Brain microvascular endothelial cell (primary cell): Measurements from ENCODE around the gene CSNK1G2.

ENCODE experiments used
- DNase-seq: peaks from one replicate; pipeline ENCODE4 v3.0.0-alpha.2; 2020
- H3K27ac ChIP-seq: fragments of 250-450 bp; sonication (Bioruptor Pico); 2 replicates; pipeline ENCODE4 v1.5.1; 2020; ENCODE audit warnings: mild to moderate bottlenecking, moderate library complexity
- H3K27me3 ChIP-seq: fragments of 250-450 bp; sonication (Bioruptor Pico); replicated peaks from 2 replicates; pipeline ENCODE4 v1.5.1; 2020; ENCODE audit warnings: mild to moderate bottlenecking
- H3K36me3 ChIP-seq: fragments of 250-450 bp; sonication (Bioruptor Pico); replicated peaks from 2 replicates; pipeline ENCODE4 v1.5.1; 2020; ENCODE audit warnings: mild to moderate bottlenecking
- H3K4me3 ChIP-seq: 2 replicates; pipeline ENCODE4 v1.5.1; 2011; ENCODE audit warnings: low read depth, mild to moderate bottlenecking, control low read depth, low read length, moderate library complexity
- CTCF ChIP-seq: IDR thresholded peaks from 2 replicates; pipeline ENCODE4 v1.5.1; 2011; ENCODE audit warnings: low read depth, mild to moderate bottlenecking, moderate library complexity, low read length, control low read depth, inconsistent platforms; ENCODE audit errors: missing control alignments
- in situ Hi-C: cut with HindIII; loops from 2 replicates; pipeline ENCODE4 v1.10.0; 2017; ENCODE audit warnings: low sequenced_read_pairs, low pct_ligation_motif_present

CSNK1G2 gene

GRCh38 chr19:1957562-1958248 lies 16.7 kb downstream of the CSNK1G2 start:
- no peaks in the 10 kb centered on the region for H3K27me3 ChIP-seq
- peaks cover under 1% of the 10 kb centered on the region for H3K36me3 ChIP-seq
- no peak overlapping the region for H3K4me3 ChIP-seq
- in situ Hi-C loops: no loop called here
- H3K27ac ChIP-seq: no peak overlapping the region
- TF ChIP-seq CTCF: no peak
- DNase-seq: no peak

GRCh38 chr19:1959928-1960589 lies 19.1 kb downstream of the CSNK1G2 start:
- in situ Hi-C loops: no loop called here
- TF ChIP-seq CTCF: no peak
- H3K27ac ChIP-seq: no peak overlapping the region
- H3K36me3 ChIP-seq: peaks cover 2% of the 10 kb centered on the region
- H3K4me3 ChIP-seq: no peak overlapping the region
- DNase-seq: no peak
- no peaks in the 10 kb centered on the region for H3K27me3 ChIP-seq

GRCh38 chr19:1961000-1961883 lies 20.3 kb downstream of the CSNK1G2 start:
- in situ Hi-C loops: no loop called here
- no peaks in the 10 kb centered on the region for H3K27me3 ChIP-seq
- H3K36me3 ChIP-seq: peaks cover 2% of the 10 kb centered on the region
- TF ChIP-seq CTCF: no peak
- DNase-seq: no peak
- H3K4me3 ChIP-seq: no peak overlapping the region
- H3K27ac ChIP-seq: no peak overlapping the region

GRCh38 chr19:1962674-1963073 lies 21.7 kb downstream of the CSNK1G2 start:
- DNase-seq: no peak
- in situ Hi-C loops: no loop called here
- H3K4me3 ChIP-seq: no peak overlapping the region
- no peaks in the 10 kb centered on the region for H3K27me3 ChIP-seq
- peaks cover 2% of the 10 kb centered on the region for H3K36me3 ChIP-seq
- no peak overlapping the region for H3K27ac ChIP-seq
- no peak for TF ChIP-seq CTCF

- in situ Hi-C loops: no loop called here
- no peak for DNase-seq
- Histone ChIP-seq H3K27ac (no peak overlapping the region), H3K36me3 (peaks cover 2% of the 10 kb centered on the region), H3K27me3 (no peaks in the 10 kb centered on the region), H3K4me3 (no peak overlapping the region)
- no peak for TF ChIP-seq CTCF
Measured at GRCh38 chr19:1967087-1967608, 26.2 kb downstream of the CSNK1G2 start.
